Breast epithelium (tissue), 4 donors: ENCODE results near the gene BNIP2. TPM values are rescaled to one million over a fixed set of nuclear protein-coding genes. Genes with fewer than 3 reads are reported as not detected.

Experiments
- DNase-seq, 2 donors: peaks; one replicate each; pipeline ENCODE4 v3.0.0-alpha.2; 2019; ENCODE audit warnings: low spot score in 2 of 2
- H3K27ac ChIP-seq, 2 donors: fragments of 200-600 bp; sonication (generic) in 1 of 2; one replicate each; pipeline ENCODE4 v1.5.1; 2016 to 2019; ENCODE audit warnings: mild to moderate bottlenecking in 1 of 2
- H3K27me3 ChIP-seq, 2 donors: fragments of 200-600 bp; sonication (generic) in 1 of 2; one replicate each; pipeline versions ENCODE4 v1.5.1 to v1.6.0; 2017 to 2019; ENCODE audit warnings: control low read depth in 1 of 2, mild to moderate bottlenecking in 1 of 2
- H3K36me3 ChIP-seq: fragments of 200-600 bp; one replicate; pipeline ENCODE4 v1.5.1; 2019
- H3K4me1 ChIP-seq, 2 donors: fragments of 200-600 bp; sonication (generic); one replicate each; pipeline ENCODE4 v1.5.1; 2016 to 2019; ENCODE audit warnings: control low read depth in 1 of 2
- H3K4me3 ChIP-seq, 3 donors: fragments of 200-600 bp; sonication (generic); 1 replicate in 2 of 3; 2 replicates in 1 of 3; pipeline ENCODE4 v1.5.1; 2016 to 2019; ENCODE audit warnings: mild to moderate bottlenecking in 3 of 3, moderate library complexity in 2 of 3
- H3K9me3 ChIP-seq, 2 donors: fragments of 200-600 bp; sonication (generic) in 1 of 2; one replicate each; pipeline ENCODE4 v1.5.1; 2016 to 2019; ENCODE audit warnings: control low read depth in 1 of 2
- CTCF ChIP-seq, 3 donors: fragments of 450-650 bp; IDR thresholded peaks; one replicate each; pipeline ENCODE4 v1.5.1; 2016 to 2017; ENCODE audit warnings: antibody characterized with exemption in 3 of 3, mild to moderate bottlenecking in 3 of 3, moderate library complexity in 3 of 3
- POLR2A ChIP-seq: fragments of 450-650 bp; IDR thresholded peaks from one replicate; pipeline ENCODE4 v1.6.1; 2016; ENCODE audit warnings: antibody characterized with exemption, mild to moderate bottlenecking, moderate library complexity
- POLR2AphosphoS5 ChIP-seq, 3 donors: sonication (generic); formaldehyde crosslinking; IDR thresholded peaks; one replicate each; pipeline ENCODE4 v1.6.1; 2017; ENCODE audit warnings: antibody characterized with exemption in 3 of 3
- intact Hi-C: fragments of 100-400 bp; cut with DNase I; formaldehyde crosslinking; loops from one replicate; pipeline ENCODE4 v1.15.1; 2023; ENCODE audit warnings: low total_unique reads
- total RNA-seq, 3 donors: library from RNA; depleted of rRNA; stranded (reverse); fragments of >200 nt; gene quantifications; one replicate each; pipeline ENCODE4 v1.1.0, GENCODE V29; 2016

Gene BNIP2
- total RNA-seq, 3 donors from 2014 or later: 167 TPM

DNA sequence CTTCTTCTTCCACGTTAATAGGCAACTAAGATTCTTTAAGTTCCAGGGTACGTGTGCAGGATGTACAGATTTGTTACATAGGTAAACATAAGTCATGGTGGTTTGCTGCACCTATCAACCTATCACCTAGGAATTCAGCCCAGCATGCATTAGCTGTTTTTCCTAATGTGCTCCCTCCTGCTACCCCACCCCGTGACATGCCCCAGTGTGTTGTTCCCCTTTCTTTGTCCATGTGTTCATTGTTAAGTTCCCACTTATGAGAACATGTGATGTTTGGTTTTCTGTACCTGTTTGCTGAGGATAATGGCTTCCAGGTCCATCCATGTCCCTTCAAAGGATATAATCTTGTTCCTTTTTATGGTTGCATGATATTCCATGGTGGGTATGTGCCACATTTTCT, 52.9 kb downstream of the BNIP2 start:
- Histone ChIP-seq H3K27me3 (no peaks in the 10 kb centered on the region), H3K4me3 (no peak overlapping the region), H3K27ac (no peak overlapping the region), H3K4me1 (no peaks in the 10 kb centered on the region), H3K9me3 (no peaks in the 10 kb centered on the region), H3K36me3 (no peaks in the 10 kb centered on the region)
- no peak for DNase-seq
- intact Hi-C loops: no loop called here
- TF ChIP-seq POLR2AphosphoS5 (IDR thresholded peaks at IDR 0.05) (no peak), POLR2A (no peak), CTCF (IDR thresholded peaks at IDR 0.05) (no peak)

DNA sequence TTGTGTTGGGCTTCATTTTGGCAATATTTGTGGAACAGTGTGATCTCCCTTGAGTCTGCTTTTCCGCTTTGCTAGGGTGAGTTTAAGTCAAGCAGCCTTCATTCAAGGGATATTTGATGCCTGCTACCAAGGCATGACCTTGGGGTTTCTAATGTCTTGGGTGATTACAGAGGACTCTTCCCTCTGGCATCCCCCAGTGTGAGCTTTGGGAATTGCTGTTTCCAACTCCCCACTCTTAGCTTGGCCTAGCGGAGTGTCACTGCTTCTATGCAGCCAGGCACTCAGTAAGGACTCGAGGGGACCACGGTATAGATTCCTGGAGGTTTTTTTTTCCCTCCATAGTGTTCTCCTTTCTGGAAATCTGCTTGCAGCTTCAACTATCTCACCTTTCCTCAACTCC, 56.4 kb downstream of the BNIP2 start:
- H3K4me3 ChIP-seq: no peak overlapping the region
- no peaks in the 10 kb centered on the region for H3K9me3 ChIP-seq
- no peaks in the 10 kb centered on the region for H3K27me3 ChIP-seq
- no peak for TF ChIP-seq CTCF (IDR thresholded peaks at IDR 0.05)
- no peak for TF ChIP-seq POLR2A
- no peak for TF ChIP-seq POLR2AphosphoS5 (IDR thresholded peaks at IDR 0.05)
- intact Hi-C loops: loop anchor here (5.0 kb wide), 1 partner anchor 275 kb away; no protein-coding TSS in a partner anchor
- DNase-seq: no peak
- no peaks in the 10 kb centered on the region for H3K36me3 ChIP-seq
- H3K4me1 ChIP-seq: no peaks in the 10 kb centered on the region
- no peak overlapping the region for H3K27ac ChIP-seq

DNA sequence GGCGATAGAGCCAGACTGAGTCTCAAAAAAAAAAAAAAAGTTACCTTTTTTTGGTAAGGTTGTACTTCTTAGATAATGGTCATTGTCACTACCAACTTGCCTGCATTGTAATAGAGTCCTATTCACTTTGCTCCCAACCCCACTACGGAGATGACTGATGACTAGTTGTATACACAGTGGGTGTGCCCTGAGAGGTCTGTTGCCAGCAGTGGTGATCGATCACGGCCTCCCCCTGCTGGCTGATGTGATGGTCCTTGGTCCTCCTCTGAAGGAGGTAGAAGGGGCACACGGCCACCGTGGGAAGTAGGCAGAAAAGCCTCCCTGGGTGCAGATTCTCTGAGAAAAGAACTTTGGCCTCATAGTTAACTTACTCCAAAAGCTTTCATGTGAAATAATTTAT, 66.8 kb downstream of the BNIP2 start:
- no peaks in the 10 kb centered on the region for H3K27me3 ChIP-seq
- no peak overlapping the region for H3K27ac ChIP-seq
- no peaks in the 10 kb centered on the region for H3K9me3 ChIP-seq
- no peaks in the 10 kb centered on the region for H3K36me3 ChIP-seq
- no peaks in the 10 kb centered on the region for H3K4me1 ChIP-seq
- no peak overlapping the region for H3K4me3 ChIP-seq
- intact Hi-C loops: no loop called here
- TF ChIP-seq CTCF (IDR thresholded peaks at IDR 0.05) (no peak), POLR2A (no peak), POLR2AphosphoS5 (IDR thresholded peaks at IDR 0.05) (no peak)
- no peak for DNase-seq

- Histone ChIP-seq H3K4me3 (no peak overlapping the region), H3K4me1 (no peaks in the 10 kb centered on the region), H3K27ac (no peak overlapping the region), H3K27me3 (no peaks in the 10 kb centered on the region), H3K36me3 (no peaks in the 10 kb centered on the region), H3K9me3 (no peaks in the 10 kb centered on the region)
- intact Hi-C loops: no loop called here
- DNase-seq: no peak
- TF ChIP-seq CTCF (IDR thresholded peaks at IDR 0.05) (no peak), POLR2A (no peak), POLR2AphosphoS5 (IDR thresholded peaks at IDR 0.05) (no peak)
Measured at GRCh38 chr15:59618406-59618805, 70.7 kb downstream of the BNIP2 start.

- Histone ChIP-seq H3K9me3 (no peaks in the 10 kb centered on the region), H3K36me3 (no peaks in the 10 kb centered on the region), H3K27ac (no peak overlapping the region), H3K27me3 (no peaks in the 10 kb centered on the region), H3K4me3 (no peak overlapping the region), H3K4me1 (no peaks in the 10 kb centered on the region)
- intact Hi-C loops: no loop called here
- DNase-seq: no peak
- TF ChIP-seq CTCF (IDR thresholded peaks at IDR 0.05) (peak in 1 of 3 donors; percentile 12), POLR2AphosphoS5 (IDR thresholded peaks at IDR 0.05) (no peak), POLR2A (no peak)
Measured at GRCh38 chr15:59616379-59616778, 72.7 kb downstream of the BNIP2 start.
